Liver (tissue), 9 donors: Measurements from ENCODE around the gene IFT122. TPM values are rescaled to one million over a fixed set of nuclear protein-coding genes. Genes with fewer than 3 reads are reported as not detected.

Experiments used
- DNase-seq: peaks from one replicate; pipeline ENCODE4 v3.0.0-alpha.2; 2017; ENCODE audit warnings: low spot score
- H3K27ac ChIP-seq, 2 donors: one replicate each; pipeline ENCODE4 v1.7.0; 2013; ENCODE audit warnings: inconsistent platforms in 2 of 2, low read length in 2 of 2, control low read depth in 1 of 2, low read depth in 1 of 2, mild to moderate bottlenecking in 1 of 2
- H3K27me3 ChIP-seq, 4 donors: one replicate each; pipeline versions ENCODE4 v1.6.1 to v1.7.0; 2013; ENCODE audit warnings: low read length in 3 of 4, inconsistent platforms in 1 of 4, mild to moderate bottlenecking in 1 of 4, moderate library complexity in 1 of 4; ENCODE audit not compliant: control insufficient read depth in 4 of 4, insufficient read depth in 4 of 4
- H3K36me3 ChIP-seq, 4 donors: one replicate each; pipeline versions ENCODE4 v1.6.1 to v1.7.0; 2013; ENCODE audit warnings: low read length in 3 of 4, mild to moderate bottlenecking in 3 of 4, low read depth in 1 of 4, moderate library complexity in 1 of 4; ENCODE audit not compliant: control insufficient read depth in 4 of 4, insufficient read depth in 3 of 4
- H3K4me1 ChIP-seq, 4 donors: one replicate each; pipeline versions ENCODE4 v1.6.1 to v1.7.0; 2013; ENCODE audit warnings: low read length in 3 of 4, mild to moderate bottlenecking in 3 of 4, moderate library complexity in 1 of 4; ENCODE audit not compliant: control insufficient read depth in 4 of 4, insufficient read depth in 4 of 4
- H3K4me3 ChIP-seq, 3 donors: one replicate each; pipeline versions ENCODE4 v1.6.1 to v1.7.0; 2013; ENCODE audit warnings: low read length in 3 of 3, control low read depth in 1 of 3, low read depth in 1 of 3, mild to moderate bottlenecking in 1 of 3
- H3K9ac ChIP-seq, 2 donors: one replicate each; pipeline ENCODE4 v1.7.0; 2013; ENCODE audit warnings: low read length in 2 of 2, mild to moderate bottlenecking in 2 of 2, moderate library complexity in 2 of 2, control low read depth in 1 of 2, low read depth in 1 of 2
- H3K9me3 ChIP-seq, 4 donors: one replicate each; pipeline versions ENCODE4 v1.6.1 to v1.7.0; 2013; ENCODE audit warnings: low read length in 3 of 4; ENCODE audit not compliant: control insufficient read depth in 4 of 4
- FOXA1 ChIP-seq: IDR thresholded peaks from 2 replicates; pipeline ENCODE4 v1.6.1; 2016; ENCODE audit warnings: antibody characterized with exemption
- FOXA2 ChIP-seq: IDR thresholded peaks from 2 replicates; pipeline ENCODE4 v1.6.1; 2016; ENCODE audit warnings: antibody characterized with exemption
- GABPA ChIP-seq, 2 donors: IDR thresholded peaks in 1 of 2; conservative IDR thresholded peaks in 1 of 2; 2 replicates each; pipeline ENCODE4 v1.6.1; 2016; ENCODE audit warnings: antibody characterized with exemption in 2 of 2, mild to moderate bottlenecking in 1 of 2, moderate library complexity in 1 of 2
- HNF4A ChIP-seq, 2 donors: conservative IDR thresholded peaks; 2 replicates each; pipeline ENCODE4 v1.6.1; 2016; ENCODE audit warnings: antibody characterized with exemption in 2 of 2, mild to moderate bottlenecking in 2 of 2
- HNF4G ChIP-seq: IDR thresholded peaks from 2 replicates; pipeline ENCODE4 v1.6.1; 2016; ENCODE audit warnings: antibody characterized with exemption
- JUND ChIP-seq, 2 donors: IDR thresholded peaks; 2 replicates each; pipeline ENCODE4 v1.6.1; 2016; ENCODE audit warnings: antibody characterized with exemption in 2 of 2
- NR2F2 ChIP-seq: IDR thresholded peaks from 2 replicates; pipeline ENCODE4 v1.6.1; 2016; ENCODE audit warnings: antibody characterized with exemption
- RXRA ChIP-seq, 2 donors: IDR thresholded peaks; 2 replicates each; pipeline ENCODE4 v1.6.1; 2017 to 2018; ENCODE audit warnings: antibody characterized with exemption in 2 of 2, mild to moderate bottlenecking in 1 of 2
- SP1 ChIP-seq: IDR thresholded peaks from 2 replicates; pipeline ENCODE4 v1.6.1; 2018; ENCODE audit warnings: antibody characterized with exemption, mild to moderate bottlenecking
- TAF1 ChIP-seq: conservative IDR thresholded peaks from 2 replicates; pipeline ENCODE4 v1.6.1; 2016; ENCODE audit warnings: antibody characterized with exemption, mild to moderate bottlenecking
- YY1 ChIP-seq: IDR thresholded peaks from 2 replicates; pipeline ENCODE4 v1.6.1; 2016; ENCODE audit warnings: antibody characterized with exemption, mild to moderate bottlenecking
- ZBTB33 ChIP-seq: IDR thresholded peaks from 2 replicates; pipeline ENCODE4 v1.6.1; 2016; ENCODE audit warnings: antibody characterized with exemption
- WGBS: extraction: QIAGEN DNeasy Blood & Tissue Kit; methylation state at CpG from one replicate; pipeline ENCODE4 v1.1.7; 2013; 5-methylcytosine and 5-hydroxymethylcytosine counted together
- polyA plus RNA-seq, 2 donors: library from polyadenylated mRNA; stranded (reverse) in 1 of 2; unstranded in 1 of 2; fragments of 200-250 nt in 1 of 2; fragments of >200 nt in 1 of 2; fragmentation: Nextera tagmentation in 1 of 2; extraction: Ambion mirVana in 1 of 2; gene quantifications; one replicate each; pipeline versions ENCODE4 v1.2.1 to v1.2.3, GENCODE V29; 2013 to 2015
- total RNA-seq, 2 donors: library from RNA; depleted of rRNA; stranded (reverse); fragments of >200 nt; gene quantifications; one replicate each; pipeline ENCODE4 v1.2.3, GENCODE V29; 2014
- TF ChIP-seq, protein P1 (sequence below): IDR thresholded peaks from 2 replicates; pipeline ENCODE4 v1.6.1; 2016; ENCODE audit warnings: antibody characterized with exemption
- TF ChIP-seq, protein P2 (sequence below): IDR thresholded peaks from 2 replicates; pipeline ENCODE4 v1.6.1; 2016; ENCODE audit warnings: antibody characterized with exemption, mild to moderate bottlenecking
- donor health status: healthy.
- donor health status: healthy.
- donor health status: healthy.
- donor health status: healthy.
- donor health status: healthy.

IFT122 gene
- total and polyA plus RNA-seq, 4 donors = 3.3 to 25.8 (median 10.6) TPM

DNA sequence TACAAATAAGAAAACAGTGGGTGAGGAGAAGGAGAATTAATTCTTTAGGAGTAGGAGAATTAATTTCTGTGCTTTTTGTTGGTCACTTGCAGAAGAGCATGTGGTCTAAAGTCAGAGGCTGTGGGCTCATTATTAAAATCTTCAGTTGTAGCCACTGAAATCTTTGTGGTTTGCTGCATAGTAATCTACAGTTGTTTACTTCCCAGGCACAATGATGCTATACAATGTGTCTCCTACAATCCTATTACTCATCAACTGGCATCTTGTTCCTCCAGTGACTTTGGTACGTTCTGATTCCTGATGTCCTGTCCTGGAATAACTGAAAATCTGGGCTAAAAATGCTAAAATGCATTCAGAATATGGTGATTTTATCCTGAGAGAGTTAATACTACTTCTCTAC is 21.0 kb downstream of the IFT122 start:
- WGBS = 89% methylated on average over 1 of the region's 1 CpG

DNA sequence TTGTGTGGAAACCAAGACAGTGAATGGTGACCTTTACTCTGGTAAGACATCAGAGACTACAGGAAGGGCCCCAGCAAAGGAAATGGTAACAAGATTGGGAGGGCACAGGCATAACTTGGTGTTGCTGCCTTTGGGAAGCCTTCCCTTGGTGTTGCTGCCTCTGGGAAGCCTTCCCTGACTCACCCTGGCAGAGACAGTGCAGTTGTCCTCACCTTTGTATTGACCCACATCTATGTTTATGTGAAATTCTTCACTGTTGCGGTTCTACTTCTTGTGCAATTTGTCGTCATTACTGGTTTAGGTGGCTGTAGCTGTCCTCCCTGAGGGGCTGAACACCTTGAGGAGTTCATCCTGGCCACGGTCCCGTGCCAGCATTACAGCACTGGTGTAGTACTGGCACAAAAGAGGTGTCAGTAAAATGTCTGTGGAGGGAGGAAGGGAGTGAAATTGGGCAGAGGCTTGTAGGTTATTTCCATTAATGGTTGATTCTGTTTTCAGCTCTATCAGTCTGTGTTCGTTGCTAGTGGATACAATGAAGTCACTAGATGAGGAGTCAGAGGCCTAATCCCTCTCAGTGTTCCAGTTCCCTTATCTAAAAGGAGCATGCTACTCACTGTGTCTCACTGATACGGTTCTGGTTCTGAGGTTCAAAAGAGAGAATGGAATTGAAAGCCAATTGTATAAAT is 21.6 kb downstream of the IFT122 start:
- no peak overlapping the region for H3K9ac ChIP-seq
- DNase-seq = peak; percentile 48
- peaks cover 0 to 5% (median 0%) of the 10 kb centered on the region in 4 donors for H3K36me3 ChIP-seq
- H3K4me3 ChIP-seq = no peak overlapping the region
- no peaks in the 10 kb centered on the region for H3K9me3 ChIP-seq
- WGBS = 69% methylated on average over 6 of the region's 6 CpGs
- peak overlapping the region; percentile 0 to 18 for H3K27ac ChIP-seq
- peaks cover 5 to 20% (median 15%) of the 10 kb centered on the region in 4 donors for H3K4me1 ChIP-seq
- H3K27me3 ChIP-seq = no peaks in the 10 kb centered on the region
- TF ChIP-seq RXRA (IDR thresholded peaks at IDR 0.05) (peak in 1 of 2 donors; percentile 43), HNF4A (conservative IDR thresholded peaks at IDR 0.05) (peak in 1 of 2 donors; percentile 18)
- TF ChIP-seq, protein P1, sequence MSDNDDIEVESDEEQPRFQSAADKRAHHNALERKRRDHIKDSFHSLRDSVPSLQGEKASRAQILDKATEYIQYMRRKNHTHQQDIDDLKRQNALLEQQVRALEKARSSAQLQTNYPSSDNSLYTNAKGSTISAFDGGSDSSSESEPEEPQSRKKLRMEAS = no peak

More for the DNA sequence above, 21.0 kb downstream of the IFT122 start:
- Histone ChIP-seq H3K27me3 (no peaks in the 10 kb centered on the region), H3K9me3 (no peaks in the 10 kb centered on the region), H3K9ac (no peak overlapping the region), H3K4me3 (no peak overlapping the region), H3K36me3 (peaks cover 0 to 6% (median under 1%) of the 10 kb centered on the region in 4 donors), H3K27ac (peak overlapping the region in 1 of 2 donors; percentile 18), H3K4me1 (peaks cover 5 to 20% (median 15%) of the 10 kb centered on the region in 4 donors)
- DNase-seq = no peak
- TF ChIP-seq NR2F2 = no peak
- TF ChIP-seq, protein P2, sequence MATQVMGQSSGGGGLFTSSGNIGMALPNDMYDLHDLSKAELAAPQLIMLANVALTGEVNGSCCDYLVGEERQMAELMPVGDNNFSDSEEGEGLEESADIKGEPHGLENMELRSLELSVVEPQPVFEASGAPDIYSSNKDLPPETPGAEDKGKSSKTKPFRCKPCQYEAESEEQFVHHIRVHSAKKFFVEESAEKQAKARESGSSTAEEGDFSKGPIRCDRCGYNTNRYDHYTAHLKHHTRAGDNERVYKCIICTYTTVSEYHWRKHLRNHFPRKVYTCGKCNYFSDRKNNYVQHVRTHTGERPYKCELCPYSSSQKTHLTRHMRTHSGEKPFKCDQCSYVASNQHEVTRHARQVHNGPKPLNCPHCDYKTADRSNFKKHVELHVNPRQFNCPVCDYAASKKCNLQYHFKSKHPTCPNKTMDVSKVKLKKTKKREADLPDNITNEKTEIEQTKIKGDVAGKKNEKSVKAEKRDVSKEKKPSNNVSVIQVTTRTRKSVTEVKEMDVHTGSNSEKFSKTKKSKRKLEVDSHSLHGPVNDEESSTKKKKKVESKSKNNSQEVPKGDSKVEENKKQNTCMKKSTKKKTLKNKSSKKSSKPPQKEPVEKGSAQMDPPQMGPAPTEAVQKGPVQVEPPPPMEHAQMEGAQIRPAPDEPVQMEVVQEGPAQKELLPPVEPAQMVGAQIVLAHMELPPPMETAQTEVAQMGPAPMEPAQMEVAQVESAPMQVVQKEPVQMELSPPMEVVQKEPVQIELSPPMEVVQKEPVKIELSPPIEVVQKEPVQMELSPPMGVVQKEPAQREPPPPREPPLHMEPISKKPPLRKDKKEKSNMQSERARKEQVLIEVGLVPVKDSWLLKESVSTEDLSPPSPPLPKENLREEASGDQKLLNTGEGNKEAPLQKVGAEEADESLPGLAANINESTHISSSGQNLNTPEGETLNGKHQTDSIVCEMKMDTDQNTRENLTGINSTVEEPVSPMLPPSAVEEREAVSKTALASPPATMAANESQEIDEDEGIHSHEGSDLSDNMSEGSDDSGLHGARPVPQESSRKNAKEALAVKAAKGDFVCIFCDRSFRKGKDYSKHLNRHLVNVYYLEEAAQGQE = no peak
- TF ChIP-seq YY1 = no peak

GRCh38 chr3:129462361-129462968 is 22.4 kb downstream of the IFT122 start:
- no peak for DNase-seq
- Histone ChIP-seq H3K27me3 (no peaks in the 10 kb centered on the region), H3K36me3 (peaks cover 0 to 2% (median 0%) of the 10 kb centered on the region in 4 donors), H3K4me3 (no peak overlapping the region), H3K9me3 (no peaks in the 10 kb centered on the region), H3K4me1 (peaks cover 5 to 27% (median 16%) of the 10 kb centered on the region in 4 donors), H3K27ac (no peak overlapping the region), H3K9ac (no peak overlapping the region)
- WGBS = 36% methylated on average over 3 of the region's 3 CpGs
- TF ChIP-seq JUND (IDR thresholded peaks at IDR 0.05) (no peak), YY1 (no peak), ZBTB33 (no peak), GABPA (IDR thresholded peaks at IDR 0.05 in 1 of 2, conservative IDR thresholded peaks at IDR 0.05 in 1 of 2) (no peak), SP1 (no peak), FOXA1 (no peak), FOXA2 (no peak), HNF4A (conservative IDR thresholded peaks at IDR 0.05) (peak; percentile 38 to 46), TAF1 (no peak), HNF4G (peak; percentile 26)
- TF ChIP-seq, protein P2 = no peak
- TF ChIP-seq, protein P1 = no peak
